ENCODE data around the gene IL26.

IL26 gene

GRCh38 chr12:68178184-68178583 is 47.4 kb downstream of the IL26 start:
- Histone ChIP-seq H3K79me2 (ENCODE audit: control insufficient read depth, low read length) (no peaks in the 10 kb centered on the region), H3F3A (ENCODE audit: control insufficient read depth, insufficient read depth) (peaks cover 6% of the 10 kb centered on the region; the same call in 1 of the 2 replicates), H3K4me3 (ENCODE audit: low read length) (no peak overlapping the region), H3K27me3 (ENCODE audit: control insufficient read depth, low read length) (no peaks in the 10 kb centered on the region), H3K9me2 (replicated peaks; ENCODE audit: control insufficient read depth, low read length) (no peaks in the 10 kb centered on the region), H3K4me2 (ENCODE audit: low read length) (no peak overlapping the region), H3K4me1 (ENCODE audit: control insufficient read depth, low read length) (peaks cover 33% of the 10 kb centered on the region), H3K36me3 (ENCODE audit: control insufficient read depth, low read length) (no peaks in the 10 kb centered on the region), H4K20me1 (ENCODE audit: control insufficient read depth, insufficient read depth, low read depth, low read length) (no peaks in the 10 kb centered on the region), H3K9me3 (ENCODE audit: control insufficient read depth, insufficient read depth, low read length) (no peaks in the 10 kb centered on the region), H3K27ac (ENCODE audit: low read depth, low read length) (no peak overlapping the region)
- no peak for TF ChIP-seq CTCF (IDR thresholded peaks at IDR 0.05; ENCODE audit: low read depth, low read length, poor library complexity, severe bottlenecking)
- no peak for TF ChIP-seq EZH2phosphoT487 (IDR thresholded peaks at IDR 0.05; ENCODE audit: borderline replicate concordance, low read length)

GRCh38 chr12:68177562-68177961 is 48.0 kb downstream of the IL26 start:
- no peaks in the 10 kb centered on the region for H3K9me3 ChIP-seq (ENCODE audit: control insufficient read depth, insufficient read depth, low read length)

DNA sequence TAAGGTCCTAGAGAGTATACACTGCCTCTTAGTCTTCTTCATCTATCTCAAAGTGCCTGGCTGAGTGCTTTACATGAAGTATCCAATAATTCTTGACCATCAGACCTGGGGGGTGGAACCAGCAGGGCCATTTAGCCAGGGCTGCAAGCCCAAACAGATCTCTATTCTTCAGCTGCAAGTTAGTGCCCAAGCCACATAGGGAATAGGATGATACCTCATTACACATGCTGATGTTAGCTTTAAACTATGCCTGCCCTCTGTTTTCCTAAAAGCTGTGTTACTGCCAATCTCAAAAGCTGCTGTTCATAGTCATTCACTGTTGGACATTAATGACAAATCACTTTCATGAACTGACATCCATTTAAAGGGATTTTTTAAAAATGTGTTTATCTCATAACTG is 49.4 kb downstream of the IL26 start:
- no peaks in the 10 kb centered on the region for H3K27me3 ChIP-seq (ENCODE audit: control insufficient read depth, low read length)
- peak overlapping the region; percentile 29; the same call in 1 of the 2 replicates for H3K4me3 ChIP-seq (ENCODE audit: low read length)
- peak overlapping the region; percentile 49 for H3K4me2 ChIP-seq (ENCODE audit: low read length)
- no peaks in the 10 kb centered on the region for H3K9me2 ChIP-seq (replicated peaks; ENCODE audit: control insufficient read depth, low read length)
- no peaks in the 10 kb centered on the region for H3K79me2 ChIP-seq (ENCODE audit: control insufficient read depth, low read length)
- H3K4me1 ChIP-seq (ENCODE audit: control insufficient read depth, low read length): peaks cover 27% of the 10 kb centered on the region
- H3K9me3 ChIP-seq (ENCODE audit: control insufficient read depth, insufficient read depth, low read length): no peaks in the 10 kb centered on the region
- no peak for TF ChIP-seq CTCF (IDR thresholded peaks at IDR 0.05; ENCODE audit: low read depth, low read length, poor library complexity, severe bottlenecking)
- no peak for TF ChIP-seq EZH2phosphoT487 (IDR thresholded peaks at IDR 0.05; ENCODE audit: borderline replicate concordance, low read length)
- H3F3A ChIP-seq (ENCODE audit: control insufficient read depth, insufficient read depth): peaks cover 6% of the 10 kb centered on the region; the same call in 1 of the 2 replicates
- H4K20me1 ChIP-seq (ENCODE audit: control insufficient read depth, insufficient read depth, low read depth, low read length): no peaks in the 10 kb centered on the region
- no peaks in the 10 kb centered on the region for H3K36me3 ChIP-seq (ENCODE audit: control insufficient read depth, low read length)
- H3K27ac ChIP-seq (ENCODE audit: low read depth, low read length): peak overlapping the region; percentile 42

More at GRCh38 chr12:68177562-68177961, 48.0 kb downstream of the IL26 start:
- H4K20me1 ChIP-seq (ENCODE audit: control insufficient read depth, insufficient read depth, low read depth, low read length): no peaks in the 10 kb centered on the region
- H3K36me3 ChIP-seq (ENCODE audit: control insufficient read depth, low read length): no peaks in the 10 kb centered on the region
- TF ChIP-seq CTCF (IDR thresholded peaks at IDR 0.05; ENCODE audit: low read depth, low read length, poor library complexity, severe bottlenecking): no peak
- TF ChIP-seq EZH2phosphoT487 (IDR thresholded peaks at IDR 0.05; ENCODE audit: borderline replicate concordance, low read length): no peak
- H3K4me1 ChIP-seq (ENCODE audit: control insufficient read depth, low read length): peaks cover 33% of the 10 kb centered on the region
- no peak overlapping the region for H3K4me2 ChIP-seq (ENCODE audit: low read length)
- no peak overlapping the region for H3K4me3 ChIP-seq (ENCODE audit: low read length)
- H3K27ac ChIP-seq (ENCODE audit: low read depth, low read length): no peak overlapping the region
- H3K9me2 ChIP-seq (replicated peaks; ENCODE audit: control insufficient read depth, low read length): no peaks in the 10 kb centered on the region
- no peaks in the 10 kb centered on the region for H3K79me2 ChIP-seq (ENCODE audit: control insufficient read depth, low read length)
- H3K27me3 ChIP-seq (ENCODE audit: control insufficient read depth, low read length): no peaks in the 10 kb centered on the region
- H3F3A ChIP-seq (ENCODE audit: control insufficient read depth, insufficient read depth): peaks cover 6% of the 10 kb centered on the region; the same call in 1 of the 2 replicates
